Vagina (tissue), 2 donors: Measurements from ENCODE around the gene TUBGCP2. TPM values are rescaled to one million over a fixed set of nuclear protein-coding genes. Genes with fewer than 3 reads are reported as not detected.

Experiments used
- DNase-seq, 2 donors: peaks; one replicate each; pipeline ENCODE4 v3.0.0-alpha.2; 2017; ENCODE audit errors: extremely low spot score in 2 of 2
- H3K27ac ChIP-seq: fragments of 200-600 bp; sonication (generic); one replicate; pipeline ENCODE4 v1.5.1; 2019
- H3K27me3 ChIP-seq: fragments of 200-600 bp; sonication (generic); one replicate; pipeline ENCODE4 v1.5.1; 2019
- H3K36me3 ChIP-seq, 2 donors: fragments of 200-600 bp; sonication (generic); one replicate each; pipeline ENCODE4 v1.5.1; 2017 to 2019
- H3K4me1 ChIP-seq: fragments of 200-600 bp; sonication (generic); one replicate; pipeline ENCODE4 v1.5.1; 2019
- H3K4me3 ChIP-seq, 2 donors: fragments of 200-600 bp; sonication (generic); 1 replicate in 1 of 2; 2 replicates in 1 of 2; pipeline ENCODE4 v1.5.1; 2016 to 2019
- H3K9me3 ChIP-seq: fragments of 200-600 bp; sonication (generic); one replicate; pipeline ENCODE4 v1.5.1; 2019
- CTCF ChIP-seq, 3 experiments: fragments of 450-650 bp in 2 of 3; fragments of 200-600 bp in 1 of 3; sonication (generic) in 1 of 3; IDR thresholded peaks; one replicate each; pipeline ENCODE4 v1.5.1; 2017 to 2019; ENCODE audit warnings: antibody characterized with exemption in 3 of 3, mild to moderate bottlenecking in 2 of 3, moderate library complexity in 2 of 3
- POLR2A ChIP-seq, 2 donors: fragments of 450-650 bp; IDR thresholded peaks; one replicate each; pipeline ENCODE4 v1.6.1; 2017; ENCODE audit warnings: antibody characterized with exemption in 2 of 2, mild to moderate bottlenecking in 2 of 2, moderate library complexity in 2 of 2
- POLR2AphosphoS5 ChIP-seq, 2 donors: sonication (generic); formaldehyde crosslinking; IDR thresholded peaks; one replicate each; pipeline ENCODE4 v1.9.0; 2017; ENCODE audit warnings: antibody characterized with exemption in 2 of 2, mild to moderate bottlenecking in 2 of 2, low read depth in 1 of 2; ENCODE audit not compliant: insufficient read depth in 1 of 2
- intact Hi-C: fragments of 100-400 bp; cut with DNase I; formaldehyde crosslinking; loops from one replicate; pipeline ENCODE4 v1.15.1; 2023
- total RNA-seq: library from RNA; depleted of rRNA; stranded (reverse); fragments of >200 nt; gene quantifications from one replicate; pipeline ENCODE4 v1.2.3, GENCODE V29; 2016

The TUBGCP2 gene
- total RNA-seq, 1 donor from 2014 or later: 41.7 TPM

GRCh38 chr10:133277277-133277992, 31.2 kb downstream of the TUBGCP2 start:
- no peak for DNase-seq
- Histone ChIP-seq H3K27ac (no peak overlapping the region), H3K27me3 (no peaks in the 10 kb centered on the region), H3K36me3 (peaks cover 2 to 38% of the 10 kb centered on the region in 2 donors), H3K4me3 (no peak overlapping the region), H3K9me3 (no peaks in the 10 kb centered on the region), H3K4me1 (peaks cover 16% of the 10 kb centered on the region)
- TF ChIP-seq POLR2AphosphoS5 (IDR thresholded peaks at IDR 0.05; ENCODE audit: insufficient read depth in 1 of 2, low read depth in 1 of 2) (no peak), POLR2A (IDR thresholded peaks at IDR 0.05) (no peak), CTCF (IDR thresholded peaks at IDR 0.05) (no peak)
- intact Hi-C loops: no loop called here

GRCh38 chr10:133276435-133277201, 32.1 kb downstream of the TUBGCP2 start, which contains the start of gene ADAM8:
ADAM8 (minus strand) TSS chr10:133276868; CDS start chr10:133276817, 51 bp downstream.
- Histone ChIP-seq H3K27me3 (no peaks in the 10 kb centered on the region), H3K4me1 (peaks cover 16% of the 10 kb centered on the region), H3K9me3 (no peaks in the 10 kb centered on the region), H3K4me3 (peak within 1 kb of the TSS; percentile 30), H3K27ac (no peak within 1 kb of the TSS), H3K36me3 (peaks cover 0 to 30% of the 10 kb centered on the region in 2 donors)
- intact Hi-C loops: no loop called here
- TF ChIP-seq CTCF (IDR thresholded peaks at IDR 0.05) (no peak), POLR2AphosphoS5 (IDR thresholded peaks at IDR 0.05; ENCODE audit: insufficient read depth in 1 of 2, low read depth in 1 of 2) (no peak), POLR2A (IDR thresholded peaks at IDR 0.05) (no peak)
- no peak for DNase-seq

- peaks cover 0 to 25% of the 10 kb centered on the region in 2 donors for H3K36me3 ChIP-seq
- H3K27me3 ChIP-seq: no peaks in the 10 kb centered on the region
- no peak for DNase-seq
- H3K27ac ChIP-seq: no peak overlapping the region
- no peaks in the 10 kb centered on the region for H3K9me3 ChIP-seq
- peak overlapping the region; percentile 30 for H3K4me3 ChIP-seq
- TF ChIP-seq POLR2A (IDR thresholded peaks at IDR 0.05) (no peak), CTCF (IDR thresholded peaks at IDR 0.05) (no peak), POLR2AphosphoS5 (IDR thresholded peaks at IDR 0.05; ENCODE audit: insufficient read depth in 1 of 2, low read depth in 1 of 2) (no peak)
- H3K4me1 ChIP-seq: peaks cover 16% of the 10 kb centered on the region
- intact Hi-C loops: no loop called here
Observed at GRCh38 chr10:133276100-133276434, 32.6 kb downstream of the TUBGCP2 start.

GRCh38 chr10:133275684-133276092, 33.0 kb downstream of the TUBGCP2 start:
- H3K27ac ChIP-seq: no peak overlapping the region
- H3K4me1 ChIP-seq: peaks cover 16% of the 10 kb centered on the region

More at GRCh38 chr10:133275684-133276092, 33.0 kb downstream of the TUBGCP2 start:
- intact Hi-C loops: no loop called here
- no peak for TF ChIP-seq POLR2A (IDR thresholded peaks at IDR 0.05)
- no peak for TF ChIP-seq POLR2AphosphoS5 (IDR thresholded peaks at IDR 0.05; ENCODE audit: insufficient read depth in 1 of 2, low read depth in 1 of 2)
- TF ChIP-seq CTCF (IDR thresholded peaks at IDR 0.05): no peak
- no peaks in the 10 kb centered on the region for H3K9me3 ChIP-seq
- H3K27me3 ChIP-seq: no peaks in the 10 kb centered on the region
- H3K4me3 ChIP-seq: peak overlapping the region; percentile 30
- peaks cover 0 to 22% of the 10 kb centered on the region in 2 donors for H3K36me3 ChIP-seq
- DNase-seq: no peak
